PC-3 (cell line): Measurements from ENCODE around the gene NR5A1.

Experiments used
- EZH2 ChIP-seq: fragments of 300-600 bp; sonication (generic); IDR thresholded peaks from one replicate; pipeline ENCODE4 v1.6.1; 2017; ENCODE audit warnings: antibody characterized with exemption, mild to moderate bottlenecking, low read length; ENCODE audit not compliant: unreplicated experiment
- TF ChIP-seq, protein P1 (sequence below): fragments of 300-600 bp; sonication (generic); conservative IDR thresholded peaks from 2 replicates; pipeline ENCODE4 v1.5.1; 2017; ENCODE audit warnings: antibody characterized with exemption, low read depth, mild to moderate bottlenecking, low read length

DNA sequence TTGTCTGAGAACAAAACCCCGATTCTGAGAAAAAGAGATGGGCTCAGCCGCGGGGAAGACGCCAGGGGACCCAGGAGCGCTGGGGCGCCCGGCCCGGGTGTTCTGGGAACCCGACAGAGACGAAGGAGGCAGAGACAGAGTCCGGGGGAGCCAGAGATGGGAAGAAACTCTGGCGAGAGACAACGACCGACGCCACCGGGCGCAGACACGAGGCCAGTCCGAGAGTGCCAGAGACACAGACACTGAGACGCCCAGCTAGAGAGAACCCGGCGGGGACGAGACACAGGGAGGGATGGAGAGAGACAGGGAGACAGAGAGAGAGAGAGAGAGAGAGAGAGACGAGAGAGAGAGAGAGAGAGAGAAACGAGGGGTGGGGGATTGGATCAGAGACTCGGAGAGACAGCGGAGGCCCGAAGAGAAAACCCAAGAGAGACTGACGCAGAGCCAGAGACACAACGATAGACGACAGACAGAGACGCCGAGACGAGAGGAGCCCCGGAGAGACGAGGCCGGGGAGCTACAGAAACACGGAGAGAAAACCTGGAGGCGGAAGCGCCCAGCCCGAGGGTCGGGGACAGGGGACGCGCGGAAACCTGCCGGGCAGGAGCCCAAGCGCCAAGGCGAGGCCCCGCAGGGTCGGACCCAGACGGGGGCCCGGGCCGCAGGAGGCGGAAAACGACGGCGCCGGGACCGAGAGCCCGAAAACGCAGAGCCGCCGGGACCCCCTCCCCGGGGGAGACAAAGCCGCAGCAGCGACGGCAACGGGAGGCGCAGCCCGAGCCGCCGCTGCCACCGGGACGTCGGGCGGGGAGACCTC is 3.3 kb downstream of the NR5A1 start:
- TF ChIP-seq, protein P1, sequence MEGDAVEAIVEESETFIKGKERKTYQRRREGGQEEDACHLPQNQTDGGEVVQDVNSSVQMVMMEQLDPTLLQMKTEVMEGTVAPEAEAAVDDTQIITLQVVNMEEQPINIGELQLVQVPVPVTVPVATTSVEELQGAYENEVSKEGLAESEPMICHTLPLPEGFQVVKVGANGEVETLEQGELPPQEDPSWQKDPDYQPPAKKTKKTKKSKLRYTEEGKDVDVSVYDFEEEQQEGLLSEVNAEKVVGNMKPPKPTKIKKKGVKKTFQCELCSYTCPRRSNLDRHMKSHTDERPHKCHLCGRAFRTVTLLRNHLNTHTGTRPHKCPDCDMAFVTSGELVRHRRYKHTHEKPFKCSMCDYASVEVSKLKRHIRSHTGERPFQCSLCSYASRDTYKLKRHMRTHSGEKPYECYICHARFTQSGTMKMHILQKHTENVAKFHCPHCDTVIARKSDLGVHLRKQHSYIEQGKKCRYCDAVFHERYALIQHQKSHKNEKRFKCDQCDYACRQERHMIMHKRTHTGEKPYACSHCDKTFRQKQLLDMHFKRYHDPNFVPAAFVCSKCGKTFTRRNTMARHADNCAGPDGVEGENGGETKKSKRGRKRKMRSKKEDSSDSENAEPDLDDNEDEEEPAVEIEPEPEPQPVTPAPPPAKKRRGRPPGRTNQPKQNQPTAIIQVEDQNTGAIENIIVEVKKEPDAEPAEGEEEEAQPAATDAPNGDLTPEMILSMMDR: no peak
- TF ChIP-seq EZH2: no peak
